ENCODE results near the gene IRAK1BP1. TPM values are rescaled to one million over a fixed set of nuclear protein-coding genes. Genes with fewer than 3 reads are reported as not detected.
"Not testable (repeated sequence)": the region's sequence is repeated elsewhere in the genome, so short reads cannot be mapped to it uniquely, and the experiment has no call there.

The IRAK1BP1 gene, protein sequence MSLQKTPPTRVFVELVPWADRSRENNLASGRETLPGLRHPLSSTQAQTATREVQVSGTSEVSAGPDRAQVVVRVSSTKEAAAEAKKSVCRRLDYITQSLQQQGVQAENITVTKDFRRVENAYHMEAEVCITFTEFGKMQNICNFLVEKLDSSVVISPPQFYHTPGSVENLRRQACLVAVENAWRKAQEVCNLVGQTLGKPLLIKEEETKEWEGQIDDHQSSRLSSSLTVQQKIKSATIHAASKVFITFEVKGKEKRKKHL
- 2.7 and 3.3 TPM in 2 replicates for total RNA-seq

DNA sequence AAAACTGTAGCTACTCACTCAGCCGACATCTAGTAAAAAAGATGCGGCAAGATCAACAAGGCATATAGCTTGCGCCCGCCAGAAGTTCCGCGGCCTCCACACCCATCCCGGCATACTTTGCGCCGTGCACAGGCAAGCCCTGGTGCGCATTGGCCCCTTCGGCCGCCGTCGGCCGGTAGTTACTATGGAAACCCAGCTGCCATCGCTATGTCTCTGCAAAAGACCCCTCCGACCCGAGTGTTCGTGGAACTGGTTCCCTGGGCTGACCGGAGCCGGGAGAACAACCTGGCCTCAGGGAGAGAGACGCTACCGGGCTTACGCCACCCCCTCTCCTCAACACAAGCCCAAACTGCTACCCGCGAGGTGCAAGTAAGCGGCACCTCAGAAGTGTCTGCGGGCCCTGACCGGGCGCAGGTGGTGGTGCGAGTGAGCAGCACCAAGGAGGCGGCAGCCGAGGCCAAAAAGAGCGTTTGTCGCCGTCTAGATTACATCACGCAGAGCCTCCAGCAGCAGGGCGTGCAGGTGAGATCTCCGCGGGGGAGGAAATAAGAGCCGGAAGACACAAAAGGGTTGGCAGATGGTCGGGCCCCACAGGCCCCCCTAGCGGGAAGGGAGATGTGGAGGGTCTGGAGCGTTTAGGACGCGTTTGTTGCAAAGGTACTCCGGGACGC, at the start of gene IRAK1BP1:
Gene IRAK1BP1 (plus strand): TSS at position 182 of the 671 bp plus-strand sequence. CDS start 26 bp downstream, at position 208.
- DNase-seq, result peak; percentile 89

DNA sequence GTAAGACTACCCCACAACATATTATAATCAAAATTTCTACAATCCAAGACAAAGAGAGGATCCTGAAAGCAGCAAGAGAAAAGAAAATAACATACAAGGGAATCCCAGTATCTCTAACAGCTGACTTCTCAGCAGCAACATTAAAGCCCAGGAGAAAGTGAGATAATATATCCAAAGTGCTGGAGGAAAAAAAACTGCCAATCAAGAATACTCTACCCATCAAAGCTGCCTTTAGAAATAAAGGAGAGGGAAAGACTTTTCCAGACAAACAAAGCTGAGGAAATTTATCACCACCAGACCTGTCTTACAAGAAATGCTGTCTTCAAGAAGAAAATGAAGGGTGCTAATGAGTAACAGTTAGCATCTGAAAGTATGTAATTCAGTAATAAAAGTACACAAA, 43.3 kb upstream of the IRAK1BP1 start:
- no peak for DNase-seq

DNA sequence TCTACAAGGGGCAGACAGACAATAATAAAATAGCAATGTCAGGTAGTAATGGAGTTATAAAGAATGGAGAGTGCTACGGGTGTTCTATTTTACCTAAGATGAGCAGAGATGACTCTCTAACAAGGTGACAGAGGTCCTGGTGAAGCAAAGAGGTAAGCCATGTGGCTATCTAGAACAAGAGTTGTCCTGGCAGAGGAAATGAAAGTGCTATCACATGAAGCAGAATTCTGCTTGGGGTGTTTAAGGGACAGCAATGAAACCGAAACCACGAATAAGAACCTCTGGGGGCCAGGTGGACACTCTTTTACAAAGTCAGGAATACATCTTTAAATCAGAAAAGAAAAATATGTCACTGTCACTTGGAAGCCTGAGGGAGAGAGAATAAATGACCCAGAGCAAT, 37.9 kb upstream of the IRAK1BP1 start:
- DNase-seq, result no peak

DNA sequence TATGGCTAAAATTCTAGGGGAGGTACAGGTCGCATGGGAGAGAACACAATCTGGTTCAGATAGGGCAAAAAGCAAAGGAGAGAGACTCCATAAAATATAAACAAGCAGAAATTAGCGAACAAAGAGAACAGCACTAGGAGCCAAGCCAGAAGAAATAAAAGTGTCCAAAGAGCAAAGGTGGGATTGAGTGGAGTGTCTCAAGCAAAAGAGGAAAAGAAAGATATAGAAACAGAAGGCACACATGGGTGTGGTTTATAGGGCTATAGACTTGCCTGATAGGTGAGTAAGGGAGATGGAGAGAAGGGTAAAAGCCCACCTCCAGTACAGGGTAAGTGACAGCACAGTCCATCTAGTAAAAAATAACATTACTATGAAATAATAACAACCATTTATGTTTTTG, 36.5 kb upstream of the IRAK1BP1 start:
- DNase-seq, result no peak

DNA sequence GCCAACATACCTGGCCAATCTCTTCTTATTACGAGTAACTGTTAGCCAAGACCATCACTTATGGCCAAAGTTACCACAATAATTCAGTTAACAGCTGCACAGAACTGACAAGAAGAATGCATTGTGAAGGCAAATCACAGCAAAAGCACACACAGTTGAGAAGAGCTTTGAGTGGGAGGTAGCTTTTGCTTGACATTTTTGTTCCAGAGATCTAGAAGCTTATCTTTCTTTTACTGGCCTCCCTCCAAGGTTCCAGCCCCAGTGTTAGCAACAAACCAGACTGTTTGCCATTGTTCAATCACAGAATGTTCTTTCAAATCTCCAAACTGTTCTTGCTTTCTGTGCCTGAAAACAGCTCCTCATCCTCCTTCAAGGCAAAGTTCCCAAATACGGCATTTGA, 35.9 kb upstream of the IRAK1BP1 start:
- no peak for DNase-seq

DNA sequence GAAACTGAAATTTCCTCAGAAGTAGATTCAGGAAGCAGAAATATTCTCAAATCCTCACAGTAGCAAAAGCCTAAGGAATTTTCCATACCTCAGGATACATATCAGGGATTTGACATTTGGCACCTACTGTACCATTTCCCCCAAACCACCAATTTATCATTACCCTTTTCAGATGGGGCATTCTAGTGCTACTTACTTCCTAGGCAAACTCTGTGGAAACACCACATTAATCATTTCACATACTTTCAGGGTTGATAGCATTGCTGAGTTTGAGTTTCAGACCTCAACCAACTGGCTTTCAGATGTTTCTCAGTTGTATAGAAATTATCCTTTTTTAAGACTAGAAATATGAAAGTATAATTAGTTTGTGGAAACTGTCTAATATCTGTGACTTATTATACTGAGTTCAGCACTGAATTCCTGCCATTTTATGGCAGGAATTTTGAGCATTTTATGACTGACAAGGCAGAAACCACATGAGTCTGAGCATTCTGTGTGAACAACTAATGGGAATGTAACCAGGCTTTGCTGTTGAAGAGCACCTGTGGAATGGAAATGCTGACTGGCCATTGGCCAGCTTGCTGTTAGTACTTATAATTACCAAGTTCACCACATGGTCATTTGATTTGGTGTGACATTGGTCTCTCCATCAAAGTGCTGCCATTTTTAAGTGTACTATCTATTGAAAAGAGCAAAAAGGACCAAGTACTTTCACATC, 35.1 kb upstream of the IRAK1BP1 start:
- no peak for DNase-seq

DNA sequence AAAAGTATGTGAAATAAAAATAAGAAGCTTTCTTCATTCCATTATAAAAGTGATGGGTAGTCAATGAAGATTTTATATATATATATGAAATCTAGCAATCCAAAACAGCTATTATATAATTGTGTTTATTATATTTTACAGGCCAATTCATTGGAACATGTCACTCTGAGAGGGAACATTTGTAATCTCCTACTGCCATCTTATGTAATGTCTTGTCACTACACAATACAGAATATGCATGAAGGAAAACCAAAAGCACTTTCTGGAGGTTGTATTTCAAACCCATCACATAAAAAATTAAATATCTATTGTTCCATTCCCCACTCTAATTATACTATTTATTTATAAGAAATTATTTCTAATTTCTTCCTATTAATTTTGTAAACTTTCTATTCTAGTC, 31.5 kb upstream of the IRAK1BP1 start:
- peak; percentile 21 for DNase-seq

DNA sequence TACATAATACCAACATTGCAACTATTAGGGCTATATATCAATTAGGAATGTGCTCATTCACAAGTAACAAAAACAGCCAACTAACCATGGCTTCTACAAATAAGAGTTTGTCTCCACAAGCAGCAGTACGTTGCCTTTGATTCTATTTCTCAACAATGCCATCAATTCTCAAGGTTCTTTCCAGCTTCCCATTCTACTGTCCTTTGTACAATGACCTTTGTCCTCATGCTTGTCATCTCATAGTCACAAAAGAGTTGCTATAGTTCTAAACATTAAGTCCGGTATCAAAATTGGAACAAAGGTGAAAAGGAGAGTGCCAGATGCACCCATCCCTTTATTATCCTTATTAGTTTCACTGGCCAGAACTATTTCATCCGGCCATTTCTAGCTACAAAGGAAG, 30.8 kb upstream of the IRAK1BP1 start:
- no peak for DNase-seq

DNA sequence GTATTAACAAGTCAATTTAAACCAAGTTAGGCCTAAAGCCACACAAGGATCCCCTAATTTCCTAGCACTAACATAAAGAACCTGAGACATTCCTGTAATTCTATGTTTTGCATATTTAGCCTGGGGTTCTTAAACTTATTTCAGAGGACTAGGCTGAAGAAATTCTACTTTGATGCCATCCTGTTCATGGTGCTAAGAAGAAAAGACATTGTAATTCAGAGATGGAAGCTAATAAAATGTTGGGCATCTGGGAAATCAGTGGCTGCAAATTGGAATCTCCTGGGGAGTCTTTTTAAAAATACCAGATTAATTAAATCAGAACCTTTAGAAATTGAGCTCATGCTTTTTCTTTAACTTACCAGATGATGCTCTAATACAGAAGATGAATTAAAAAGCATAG, 26.2 kb upstream of the IRAK1BP1 start:
- DNase-seq, result no peak

DNA sequence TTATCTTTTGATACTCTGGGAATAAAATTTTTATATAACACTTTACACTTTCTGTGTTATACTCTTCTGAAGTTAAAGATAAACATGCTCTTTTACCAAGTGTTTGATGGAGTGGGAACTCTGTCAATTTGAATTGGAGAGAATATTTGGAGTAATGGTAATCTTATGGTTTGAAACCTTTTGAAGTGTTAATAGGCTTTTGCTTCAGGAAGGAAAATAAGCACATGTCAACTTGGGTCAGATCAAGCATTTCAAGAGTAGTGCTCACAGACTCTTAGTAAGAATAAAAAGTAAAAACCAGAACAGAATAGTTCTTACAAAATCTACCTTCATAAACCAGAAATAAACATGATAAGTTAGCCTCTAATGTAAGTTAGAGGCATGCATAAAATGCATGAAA, 24.4 kb upstream of the IRAK1BP1 start:
- DNase-seq, result no peak

DNA sequence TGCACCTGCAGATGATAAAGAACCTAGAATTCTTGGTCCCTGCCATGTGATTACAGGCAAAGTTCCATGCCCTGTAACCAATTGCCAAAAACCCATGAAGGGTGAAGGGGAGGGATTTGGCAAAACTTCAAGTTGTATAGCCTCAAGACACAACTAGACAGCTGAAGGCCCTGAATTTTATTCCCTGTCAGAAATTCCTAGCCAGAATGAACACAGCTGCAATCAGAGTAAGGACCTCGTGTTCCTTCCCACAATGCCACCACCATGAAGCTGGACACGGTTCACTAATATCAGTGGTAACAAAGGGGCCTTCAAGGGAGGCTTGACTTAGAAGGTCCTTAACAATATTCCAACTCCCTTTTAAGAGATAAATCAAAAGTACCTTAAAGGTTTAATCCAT, 22.5 kb upstream of the IRAK1BP1 start:
- no peak for DNase-seq

DNA sequence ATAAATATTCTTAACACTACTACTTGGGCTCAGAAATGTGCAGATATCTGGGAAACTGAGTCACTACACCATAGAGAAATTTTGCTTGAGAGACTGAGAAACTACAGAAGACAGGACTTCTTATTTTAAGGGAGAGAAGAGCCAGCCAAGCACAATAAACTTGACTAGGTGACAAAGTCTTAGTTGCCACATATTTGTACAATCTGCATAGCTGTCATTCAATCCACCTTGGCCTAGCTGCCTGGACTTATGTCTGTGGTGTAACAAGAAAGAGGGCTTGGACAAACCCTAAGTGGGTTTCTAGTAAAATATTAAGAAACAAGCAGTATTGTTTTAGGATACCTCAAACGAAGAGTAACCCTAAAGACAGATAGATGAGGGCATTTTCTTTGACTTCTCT, 21.8 kb upstream of the IRAK1BP1 start:
- no peak for DNase-seq

DNA sequence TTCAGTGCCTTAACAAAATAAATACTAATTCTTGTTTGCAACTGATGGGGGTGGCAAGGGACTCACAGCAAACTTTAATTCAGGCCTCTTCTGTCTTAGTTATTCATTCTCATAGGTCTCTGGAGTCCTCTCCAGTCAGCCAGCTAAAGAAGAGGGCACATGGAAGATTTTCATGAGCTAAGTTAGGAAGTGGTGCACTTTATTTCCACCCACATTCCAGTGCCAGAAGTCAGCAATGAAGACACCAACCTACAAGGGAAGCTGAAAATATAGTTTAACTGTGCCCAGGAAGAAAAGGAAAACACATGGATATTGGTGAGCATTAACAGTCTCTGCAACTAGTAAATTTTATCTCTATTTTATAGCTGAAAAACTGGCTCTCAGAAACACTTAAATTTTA, 16.7 kb upstream of the IRAK1BP1 start:
- DNase-seq, result no peak

DNA sequence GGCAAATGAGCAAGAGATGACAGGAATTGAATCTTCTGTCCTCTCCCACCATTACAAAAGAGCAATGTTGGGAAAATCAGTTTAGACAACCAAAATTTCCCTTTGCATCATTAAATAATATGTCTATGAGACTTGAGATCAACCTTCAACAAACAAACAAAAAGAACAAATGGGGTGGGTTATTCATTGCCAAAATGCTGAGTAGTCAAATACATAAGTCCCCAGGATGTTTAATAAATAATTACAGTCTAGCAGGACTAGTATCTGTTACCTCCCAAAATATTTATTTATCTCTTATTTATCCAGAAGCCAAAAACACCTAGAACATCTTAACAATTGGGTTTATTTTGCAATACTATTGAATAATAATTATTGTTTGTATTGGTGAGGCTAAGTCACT, 16.2 kb upstream of the IRAK1BP1 start:
- DNase-seq, result no peak

DNA sequence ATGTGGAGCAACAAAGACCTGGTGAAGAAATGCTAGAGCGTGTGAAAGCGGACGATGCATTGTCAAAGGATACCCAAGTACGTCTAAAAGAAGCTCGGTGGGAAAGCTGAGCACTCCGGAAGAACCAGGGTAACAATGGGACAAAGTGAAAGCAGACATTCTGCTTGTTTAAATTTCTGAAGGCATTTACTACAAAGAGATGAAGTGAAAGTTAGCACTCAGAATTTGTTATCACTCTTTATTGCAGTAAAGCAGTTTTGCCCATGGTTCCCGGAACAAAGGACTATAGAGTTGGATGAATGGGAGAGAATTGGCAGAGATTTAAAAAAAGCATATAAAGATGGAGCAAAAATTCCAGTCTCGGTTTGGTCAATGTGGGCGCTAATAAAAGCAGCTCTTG, 12.8 kb upstream of the IRAK1BP1 start:
- DNase-seq, result no peak

DNA sequence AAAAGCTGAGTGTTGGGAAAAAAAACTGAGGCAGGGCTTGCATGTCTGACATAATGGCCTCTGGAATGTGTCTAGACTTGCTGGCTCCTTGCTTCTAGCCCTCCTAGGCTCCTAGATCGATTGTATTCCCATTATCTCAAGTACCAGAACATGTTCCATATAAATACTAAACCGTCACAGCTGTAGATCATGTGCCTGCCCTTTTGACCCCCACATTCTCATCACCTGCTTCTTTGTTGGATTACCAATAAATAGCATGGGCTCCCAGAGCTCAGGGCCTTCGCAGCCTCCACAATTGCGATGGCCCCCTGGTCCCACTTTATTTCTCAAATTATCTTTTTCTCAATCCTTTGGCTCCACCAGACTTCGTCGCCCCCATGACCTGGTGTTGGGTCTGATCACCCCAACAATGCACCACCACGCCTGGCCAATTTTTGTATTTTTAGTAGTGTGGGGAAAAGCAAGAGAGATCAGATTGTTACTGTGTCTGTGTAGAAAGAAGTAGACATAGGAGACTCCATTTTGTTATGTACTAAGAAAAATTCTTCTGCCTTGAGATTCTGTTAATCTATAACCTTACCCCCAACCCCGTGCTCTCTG, 8.9 kb upstream of the IRAK1BP1 start:
- not testable (repeated sequence) for DNase-seq

DNA sequence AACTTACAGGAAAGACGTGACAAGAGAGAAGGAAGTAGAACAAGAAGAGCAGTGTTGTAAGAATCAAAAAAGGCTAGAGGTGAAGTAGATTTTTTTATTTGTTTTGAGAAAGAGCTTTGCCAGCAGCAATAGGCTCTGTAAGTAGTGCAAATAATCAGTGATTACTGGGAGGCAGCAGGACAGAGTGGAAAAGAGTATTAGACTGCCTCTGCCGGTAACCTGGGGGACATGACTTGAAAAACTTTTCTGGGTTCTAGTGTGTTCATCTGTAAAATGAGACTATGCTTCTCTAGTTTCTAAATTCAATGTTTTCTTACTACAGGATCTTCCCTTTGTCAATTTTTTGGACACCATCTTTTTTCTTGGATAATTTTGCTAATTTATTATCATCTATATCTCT, 5.8 kb upstream of the IRAK1BP1 start:
- no peak for DNase-seq

DNA sequence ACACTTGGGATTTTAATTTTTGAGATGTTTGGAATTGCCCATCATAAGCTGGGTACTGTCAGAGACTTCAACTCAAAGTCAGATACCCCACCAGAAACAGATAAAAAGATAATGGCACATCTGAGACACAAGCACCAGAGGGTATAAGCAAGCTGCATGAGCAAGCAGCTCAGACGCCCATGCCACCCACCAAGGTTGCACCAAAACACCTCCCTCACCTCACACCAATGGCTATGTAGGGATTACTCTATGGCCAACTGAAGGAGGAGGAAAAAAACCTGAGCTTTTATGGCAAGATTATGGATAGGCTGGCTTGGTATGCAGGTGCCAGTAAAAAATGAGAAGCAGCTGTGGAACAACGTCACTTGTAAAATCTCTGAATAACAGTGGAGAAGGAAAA, 3.8 kb upstream of the IRAK1BP1 start:
- no peak for DNase-seq

DNA sequence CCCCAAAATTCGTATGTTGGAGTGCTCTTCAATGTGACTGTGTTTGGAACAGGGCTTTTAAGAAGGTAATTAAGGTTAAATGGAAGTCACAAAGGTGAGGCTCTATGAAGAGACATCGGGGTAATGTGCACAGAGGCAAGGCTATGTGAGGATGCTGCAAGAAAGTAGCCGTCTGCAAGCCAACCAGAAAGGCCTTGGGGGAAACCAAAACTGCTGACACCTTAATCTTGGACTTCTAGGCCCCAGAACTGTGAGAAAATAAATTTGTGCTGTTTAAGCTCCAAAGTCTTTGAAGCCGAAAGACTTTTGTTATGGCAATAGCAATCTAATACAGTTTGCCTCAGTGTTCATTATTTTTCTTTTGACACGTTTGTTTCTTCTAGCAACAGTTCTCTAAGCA, 2.4 kb upstream of the IRAK1BP1 start:
- no peak for DNase-seq

DNA sequence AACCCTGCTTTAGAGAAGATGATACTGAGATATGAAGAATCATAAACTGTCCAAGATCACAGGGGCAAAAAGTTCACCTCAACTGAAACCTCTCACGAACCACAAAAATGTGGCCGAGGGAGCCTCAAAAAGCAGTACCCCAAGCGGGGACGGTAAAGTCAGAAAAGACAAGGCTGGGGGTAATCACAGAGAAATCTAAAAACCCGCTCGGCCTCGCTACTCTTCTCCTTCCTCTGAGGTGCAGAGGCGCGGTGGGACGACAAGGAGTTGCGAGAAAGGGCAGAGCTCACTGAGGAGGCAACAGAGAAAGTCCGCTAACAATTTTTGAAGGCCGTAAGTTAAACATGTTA, 356 bp upstream of the IRAK1BP1 start:
- no peak for DNase-seq

DNA sequence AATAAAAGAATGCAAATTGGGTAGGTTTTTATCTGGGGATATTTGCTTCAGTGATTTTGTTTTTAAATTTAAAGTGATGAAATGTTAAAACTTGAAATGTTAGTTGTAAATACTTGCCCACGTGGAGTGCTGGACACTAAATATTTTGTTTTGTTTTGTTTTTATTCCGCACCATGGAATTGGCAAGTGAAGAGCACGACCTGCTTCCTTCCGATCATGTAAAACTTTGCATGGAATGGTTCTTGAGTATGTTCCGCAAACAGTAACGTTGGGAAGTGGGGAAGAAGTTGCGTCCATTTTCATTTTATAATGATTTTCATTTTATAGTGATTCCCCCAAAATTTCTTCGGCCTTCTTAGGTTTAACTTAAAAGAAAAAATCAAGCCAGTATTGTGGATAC, 765 bp downstream of the IRAK1BP1 start:
- peak; percentile 23 for DNase-seq

DNA sequence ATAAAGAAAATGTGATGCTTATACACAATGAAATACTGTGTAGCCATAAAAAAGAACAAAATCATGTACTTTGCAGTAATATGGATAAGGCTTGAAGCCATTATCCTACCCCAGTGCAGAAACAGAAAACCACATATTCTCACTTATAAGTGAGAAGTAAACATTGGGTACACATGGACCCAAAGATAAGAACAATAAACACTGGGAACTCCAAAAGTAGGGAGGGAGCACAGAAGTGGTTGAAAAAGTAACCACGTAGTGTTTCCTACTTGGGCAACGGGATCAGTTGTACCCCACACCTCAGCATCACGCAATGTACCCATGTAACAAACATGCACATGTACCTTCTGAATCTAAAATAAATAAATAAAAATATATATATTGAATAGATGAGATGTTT, 8.2 kb downstream of the IRAK1BP1 start:
- no peak for DNase-seq

DNA sequence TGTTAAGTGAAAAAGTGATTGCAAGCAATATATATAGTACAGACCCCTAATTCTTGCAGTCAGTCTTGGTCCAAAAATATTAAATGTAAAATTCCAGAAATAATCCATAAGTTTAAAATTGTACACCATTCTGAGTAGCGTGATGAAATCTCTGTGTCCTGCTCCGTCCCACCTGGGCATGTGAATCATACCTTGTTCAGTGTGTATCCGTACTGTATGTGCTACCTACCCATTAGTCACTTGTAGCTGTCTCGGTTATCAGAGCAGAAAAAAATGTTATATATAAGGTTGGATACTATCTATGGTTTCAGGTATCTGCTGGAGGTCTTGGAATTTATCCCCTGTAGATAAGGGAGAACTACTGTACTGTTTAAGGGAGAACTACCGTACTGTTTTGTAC, 16.3 kb downstream of the IRAK1BP1 start:
- no peak for DNase-seq

DNA sequence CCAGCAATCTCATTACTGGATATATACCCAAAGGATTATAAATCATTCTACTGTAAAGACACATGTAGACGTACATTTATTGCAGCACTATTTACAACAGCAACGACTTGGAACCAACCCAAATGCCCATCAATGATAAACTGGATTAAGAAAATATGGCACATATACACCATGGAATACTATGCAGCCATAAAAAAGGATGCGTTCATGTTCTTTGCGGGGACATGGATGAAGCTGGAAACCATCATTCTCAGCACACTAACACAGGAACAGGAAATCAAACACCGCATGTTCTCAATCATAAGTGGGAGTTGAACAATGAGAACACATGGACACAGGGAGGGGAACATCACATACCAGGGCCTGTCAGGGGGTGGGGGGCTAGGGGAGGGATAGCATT, 22.6 kb downstream of the IRAK1BP1 start:
- not testable (repeated sequence) for DNase-seq
